GM18517 (cell line): ENCODE results near the gene TGFBRAP1.

Experiments
- ATAC-seq: cut with Tn5 transposase; IDR thresholded peaks from one replicate; pipeline ENCODE4 v1.9.1; 2021; ENCODE audit warnings: mild to moderate bottlenecking, moderate library complexity; ENCODE audit not compliant: unreplicated experiment

TGFBRAP1 gene

DNA sequence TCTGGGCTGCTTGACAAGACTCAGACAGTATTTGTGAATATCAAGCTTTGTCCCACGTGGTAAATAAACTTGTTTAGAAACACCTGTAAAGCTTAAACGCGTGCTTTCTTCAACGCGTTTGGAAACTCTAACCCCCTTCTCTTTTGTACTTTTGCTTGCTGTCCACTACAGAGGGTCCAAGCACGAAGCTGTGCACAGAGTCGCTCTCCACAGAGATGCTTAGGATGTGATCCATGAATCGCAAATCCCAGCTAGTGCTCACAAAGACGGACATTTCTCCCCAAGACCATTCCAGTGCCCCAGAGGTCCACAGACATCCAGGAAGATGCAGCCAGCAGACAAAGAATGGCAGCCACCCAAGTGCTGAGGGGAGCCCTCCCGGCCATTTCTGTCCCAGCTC is 88.1 kb downstream of the TGFBRAP1 start, which contains the start of gene GPR45:
Gene GPR45 (plus strand): TSS at position 301 of the 400 bp plus-strand sequence. CDS start 116 bp downstream, outside the sequence.
- no peak for ATAC-seq

DNA sequence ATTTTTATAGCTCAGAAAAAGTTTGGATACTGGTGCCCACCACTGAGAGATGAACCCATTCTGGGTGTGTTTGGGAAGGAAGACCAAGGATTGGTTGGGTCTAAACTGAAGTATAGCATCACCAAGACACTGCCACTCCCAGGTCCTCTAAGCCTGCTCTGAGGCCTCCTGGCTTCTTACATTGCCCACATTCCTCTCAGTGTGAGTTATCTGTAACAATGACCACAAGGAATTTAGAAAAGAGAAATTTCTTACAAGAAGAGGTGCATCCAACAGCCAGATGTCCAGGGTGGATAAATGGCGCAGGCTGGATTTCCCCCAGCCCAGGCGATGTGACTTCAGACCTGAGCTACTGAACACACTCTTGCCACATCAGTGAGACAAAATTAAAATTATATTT is 89.6 kb downstream of the TGFBRAP1 start:
- ATAC-seq = no peak

DNA sequence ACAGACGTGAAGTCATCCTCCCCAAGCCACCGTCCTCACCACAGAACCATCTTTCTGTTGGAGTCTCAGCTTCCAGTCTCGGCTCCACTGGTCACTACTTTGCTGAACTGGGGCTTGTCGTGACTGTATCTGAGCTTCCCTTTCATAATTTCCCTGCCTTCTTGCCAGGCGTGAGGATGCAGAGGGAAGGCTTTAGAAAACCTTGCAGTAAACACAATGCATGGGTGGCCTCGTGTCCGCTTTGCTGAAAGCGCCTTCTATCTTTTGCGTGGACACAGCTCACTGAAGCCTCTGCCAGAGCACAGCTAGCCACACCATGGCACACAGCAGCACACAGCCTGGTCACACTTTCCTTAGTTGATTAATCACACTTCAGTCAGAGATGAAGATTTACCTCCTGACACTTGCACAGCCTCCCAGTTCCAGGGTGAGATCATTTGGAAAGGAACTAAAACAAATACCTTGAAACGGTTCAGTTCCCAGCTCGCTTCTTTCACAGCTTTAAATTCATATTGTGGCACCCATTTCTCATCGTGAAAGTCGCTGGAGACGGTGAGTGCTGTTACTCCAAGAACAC is 90.8 kb downstream of the TGFBRAP1 start:
- ATAC-seq = no peak

DNA sequence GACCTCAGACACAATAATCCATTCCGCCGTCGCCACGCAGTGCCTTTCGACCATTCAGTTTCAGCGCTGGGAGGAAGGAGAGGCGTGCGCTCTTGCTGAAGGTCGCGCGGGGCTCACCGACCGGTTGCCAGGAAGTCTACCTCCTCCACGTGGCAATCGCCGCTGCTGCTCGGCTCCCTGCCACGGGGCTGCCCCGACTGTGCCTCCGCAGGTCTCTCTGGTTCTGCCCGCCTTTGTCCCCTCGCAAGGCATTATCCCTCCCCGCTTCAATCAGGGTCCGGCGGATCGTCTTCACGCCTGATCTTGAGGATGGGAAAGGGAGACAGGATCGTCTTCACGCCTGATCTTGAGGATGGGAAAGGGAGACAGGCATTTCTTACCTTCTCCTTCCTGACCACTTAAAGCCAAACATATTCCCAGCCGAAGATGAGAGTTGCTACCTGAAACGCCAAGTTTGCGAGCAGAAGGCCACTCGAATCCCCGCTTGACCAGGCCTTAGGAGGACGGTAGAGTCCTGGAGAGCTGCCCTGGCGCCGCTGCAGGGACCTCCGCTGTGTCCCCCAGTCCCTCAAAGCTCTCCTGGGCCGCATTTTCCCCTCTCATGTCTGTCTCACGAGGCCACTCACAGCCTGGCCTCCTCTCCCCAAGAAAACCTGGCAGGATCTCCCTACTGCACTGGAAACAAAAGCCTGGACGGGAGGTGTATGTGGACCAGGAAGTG is 92.3 kb downstream of the TGFBRAP1 start:
- ATAC-seq = no peak

DNA sequence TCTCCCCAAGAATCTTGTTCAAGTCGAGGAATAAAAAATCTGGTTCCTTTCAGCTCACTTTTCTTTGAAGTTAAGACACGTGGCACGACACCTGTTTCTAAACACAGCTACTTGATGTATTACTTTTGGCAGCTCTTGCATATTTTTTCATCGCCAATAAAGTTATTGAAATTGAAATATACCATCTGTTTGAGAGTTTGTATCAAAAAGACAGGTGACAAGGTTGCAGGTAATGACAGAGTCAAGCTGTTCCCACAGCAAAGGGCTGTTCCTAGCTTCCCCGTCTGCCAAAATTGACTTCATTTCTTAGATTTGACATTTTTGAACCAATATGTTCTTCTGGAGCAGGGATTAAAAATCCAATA is 93.5 kb downstream of the TGFBRAP1 start:
- no peak for ATAC-seq

DNA sequence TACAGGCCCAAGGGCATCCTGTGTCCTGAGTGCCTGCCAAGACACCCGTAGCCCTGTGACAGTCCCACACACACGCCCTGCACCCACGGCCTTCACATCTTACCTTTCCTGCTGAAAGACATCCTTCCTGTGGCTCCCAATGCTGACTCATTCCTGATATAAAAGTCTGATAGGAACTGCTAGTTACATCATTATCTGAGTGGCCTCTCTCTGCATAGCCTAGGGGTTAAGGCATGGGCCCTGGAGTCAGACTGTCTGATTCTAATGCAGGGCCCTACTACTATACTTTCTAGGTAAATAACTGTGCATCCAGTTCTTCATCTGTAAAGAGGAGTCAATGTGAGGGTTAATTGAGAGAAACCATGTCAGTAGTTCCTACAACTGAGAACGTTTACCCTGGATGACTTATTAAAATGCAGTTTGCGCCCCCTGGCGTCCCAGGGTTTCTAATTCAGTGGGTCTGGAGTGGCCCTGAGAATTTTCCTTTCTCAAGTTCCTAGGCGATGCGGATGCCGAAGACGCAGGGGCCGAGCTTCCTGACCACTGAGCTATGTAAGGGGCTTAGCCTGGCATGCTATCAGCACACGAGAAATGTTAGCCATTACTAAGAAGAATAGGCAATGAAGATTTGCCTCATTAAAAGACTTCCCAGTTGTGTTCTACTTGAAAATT is 94.0 kb downstream of the TGFBRAP1 start:
- no peak for ATAC-seq

DNA sequence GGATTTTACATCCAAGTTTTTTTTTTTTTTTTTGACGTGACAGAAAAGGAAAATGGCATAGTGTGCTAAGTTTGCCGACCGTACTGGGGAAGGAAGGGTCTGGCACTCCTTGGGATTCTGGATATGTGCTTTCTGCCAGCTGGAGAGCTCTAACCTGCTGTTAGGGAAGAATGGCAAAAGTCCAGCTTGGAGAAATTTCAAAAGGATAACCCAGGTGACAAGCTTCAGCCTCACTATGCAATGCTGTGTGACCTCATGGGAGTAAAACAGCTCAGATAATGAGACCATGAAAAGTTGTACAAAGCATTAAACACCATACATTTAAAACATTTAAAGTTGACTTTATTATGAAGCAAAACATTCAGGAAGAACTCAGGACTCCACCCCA is 98.3 kb downstream of the TGFBRAP1 start:
- no peak for ATAC-seq

DNA sequence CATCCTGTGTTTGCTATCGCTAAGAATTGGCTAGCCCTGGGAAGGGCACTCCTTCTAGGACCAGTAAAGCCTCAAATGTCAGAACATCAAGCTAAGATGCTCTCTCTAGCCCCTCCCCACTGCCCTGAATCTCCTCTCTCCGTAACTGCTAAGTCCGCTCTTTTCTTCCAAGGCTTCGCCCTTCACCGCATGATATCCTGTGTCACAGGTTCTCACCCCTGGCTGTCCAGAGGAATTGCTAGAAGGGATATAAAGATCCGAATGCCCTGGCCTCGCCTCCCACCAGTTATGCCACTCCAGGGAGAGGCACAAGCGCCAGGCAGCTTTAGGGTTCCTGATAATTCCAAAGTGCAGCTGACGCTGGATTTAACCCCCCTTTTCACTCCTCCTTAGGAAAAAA is 105.1 kb downstream of the TGFBRAP1 start:
- no peak for ATAC-seq

DNA sequence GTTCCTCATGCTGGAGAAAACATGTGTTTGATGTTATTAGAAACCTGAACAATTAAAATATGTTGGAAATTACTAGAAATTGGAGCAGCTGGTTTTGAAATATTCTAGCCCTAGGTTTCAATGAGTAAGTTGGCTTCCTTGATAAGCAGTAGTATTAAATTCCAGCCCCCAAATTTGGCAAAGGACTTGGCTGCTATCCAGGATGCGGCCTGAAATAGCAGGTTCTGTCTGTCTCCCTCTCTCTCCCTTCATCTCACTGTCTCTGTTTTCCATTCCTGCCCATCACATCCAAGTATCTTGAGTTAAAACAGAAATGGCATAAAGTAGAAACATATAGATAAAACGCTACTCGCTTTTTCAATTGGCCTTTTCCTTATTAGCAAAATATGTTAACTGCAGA is 108.9 kb downstream of the TGFBRAP1 start:
- ATAC-seq = no peak

DNA sequence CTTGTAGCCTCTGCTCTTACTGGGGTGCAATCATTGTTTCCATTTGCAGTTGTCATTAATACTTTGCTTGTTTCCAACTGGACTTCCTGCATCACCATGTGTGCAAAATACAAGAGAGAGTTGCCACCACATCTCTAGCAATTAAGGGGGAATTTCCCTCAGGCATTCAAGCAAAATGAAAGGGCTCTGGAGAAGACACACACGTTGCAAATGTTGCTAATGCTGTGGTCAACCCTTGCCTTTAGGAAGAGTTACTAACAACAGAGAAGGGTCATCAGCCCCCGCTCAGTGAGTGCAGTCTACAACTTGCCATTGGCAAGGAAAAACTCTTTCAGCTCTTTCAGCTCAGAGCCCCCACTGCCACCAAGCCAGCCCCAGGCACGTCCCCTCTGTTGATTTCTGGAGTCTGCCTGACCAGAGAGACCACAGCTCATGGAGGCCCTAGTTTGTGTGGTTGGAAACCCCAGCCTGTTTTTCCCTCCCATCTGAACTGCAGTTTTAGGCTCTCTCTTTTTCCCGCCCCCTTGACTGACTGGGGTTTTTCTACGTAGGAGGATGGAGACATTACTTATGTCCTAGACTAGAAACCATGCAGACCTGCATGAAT is 113.8 kb downstream of the TGFBRAP1 start:
- no peak for ATAC-seq
